MM.1S (cell line): ENCODE data around the gene RHOT2.

ENCODE experiments used
- EZH2 ChIP-seq: fragments of 300-600 bp; sonication (generic); optimal IDR thresholded peaks from 2 replicates; pipeline ENCODE3; 2017; ENCODE audit warnings: low read depth, mild to moderate bottlenecking, antibody characterized with exemption, low read length, mixed read lengths
- EZH2phosphoT487 ChIP-seq: fragments of 300-600 bp; sonication (generic); IDR thresholded peaks from 2 replicates; pipeline ENCODE4 v1.6.1; 2018; ENCODE audit warnings: antibody characterized with exemption, low read length
- TF ChIP-seq, protein P1 (sequence below): fragments of 300-600 bp; sonication (generic); IDR thresholded peaks from 2 replicates; pipeline ENCODE4 v1.5.1; 2016; ENCODE audit warnings: antibody characterized with exemption, low read length, mixed read lengths

DNA sequence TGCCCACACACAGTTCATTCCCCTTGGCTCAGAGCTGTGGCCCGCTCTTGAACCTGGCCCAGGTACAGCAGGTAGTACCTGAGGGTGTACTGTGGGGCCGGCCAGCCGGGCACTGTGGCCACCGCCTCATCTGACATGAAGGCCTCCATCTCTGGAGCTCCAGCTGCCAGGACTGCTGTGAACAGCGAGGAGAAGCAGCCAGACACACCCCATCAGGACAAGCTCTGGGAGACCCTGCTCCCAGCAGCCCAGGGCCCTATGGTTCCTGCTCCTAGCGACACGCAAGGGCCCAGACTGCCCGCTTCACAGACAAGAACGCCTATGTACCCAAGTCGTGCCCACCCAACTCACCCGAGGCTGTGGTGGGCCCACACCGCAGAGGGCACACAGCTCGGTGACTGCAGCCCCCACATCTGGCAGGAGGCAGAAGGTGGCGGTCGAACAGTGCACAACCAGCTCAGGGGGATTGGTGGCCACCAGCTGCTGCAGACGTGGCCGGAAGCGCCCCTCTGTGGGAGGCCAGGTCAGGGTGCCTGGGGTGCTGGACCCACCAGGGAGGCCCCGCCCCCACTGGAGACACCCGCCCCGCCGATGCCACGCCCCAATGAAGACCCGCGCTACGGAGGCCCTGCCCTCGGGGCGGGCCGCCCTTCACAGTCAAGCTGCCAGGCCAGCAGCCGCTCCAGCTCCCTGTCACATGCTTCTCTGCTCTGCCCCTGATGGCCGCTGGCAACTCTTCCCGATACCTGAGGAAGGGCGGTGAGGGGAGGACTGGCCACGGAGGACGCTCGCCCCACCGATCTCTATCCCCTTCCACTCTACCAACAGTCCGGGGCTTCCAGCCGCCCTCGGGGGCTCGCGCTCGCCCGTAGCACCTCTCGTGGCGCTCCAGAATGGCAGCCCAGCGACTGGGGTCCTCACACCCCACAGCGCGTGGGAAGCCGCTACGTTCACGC, 11.2 kb downstream of the RHOT2 start:
- TF ChIP-seq, protein P1, sequence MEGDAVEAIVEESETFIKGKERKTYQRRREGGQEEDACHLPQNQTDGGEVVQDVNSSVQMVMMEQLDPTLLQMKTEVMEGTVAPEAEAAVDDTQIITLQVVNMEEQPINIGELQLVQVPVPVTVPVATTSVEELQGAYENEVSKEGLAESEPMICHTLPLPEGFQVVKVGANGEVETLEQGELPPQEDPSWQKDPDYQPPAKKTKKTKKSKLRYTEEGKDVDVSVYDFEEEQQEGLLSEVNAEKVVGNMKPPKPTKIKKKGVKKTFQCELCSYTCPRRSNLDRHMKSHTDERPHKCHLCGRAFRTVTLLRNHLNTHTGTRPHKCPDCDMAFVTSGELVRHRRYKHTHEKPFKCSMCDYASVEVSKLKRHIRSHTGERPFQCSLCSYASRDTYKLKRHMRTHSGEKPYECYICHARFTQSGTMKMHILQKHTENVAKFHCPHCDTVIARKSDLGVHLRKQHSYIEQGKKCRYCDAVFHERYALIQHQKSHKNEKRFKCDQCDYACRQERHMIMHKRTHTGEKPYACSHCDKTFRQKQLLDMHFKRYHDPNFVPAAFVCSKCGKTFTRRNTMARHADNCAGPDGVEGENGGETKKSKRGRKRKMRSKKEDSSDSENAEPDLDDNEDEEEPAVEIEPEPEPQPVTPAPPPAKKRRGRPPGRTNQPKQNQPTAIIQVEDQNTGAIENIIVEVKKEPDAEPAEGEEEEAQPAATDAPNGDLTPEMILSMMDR: no peak
- no peak for TF ChIP-seq EZH2phosphoT487
- no peak for TF ChIP-seq EZH2
